H1 (cell line): ENCODE measurements around the gene C11orf98.

ENCODE experiments used
- CREB1 ChIP-seq: IDR thresholded peaks from 2 replicates; pipeline ENCODE4 v1.6.1; 2012; ENCODE audit warnings: inconsistent platforms
- EGR1 ChIP-seq: IDR thresholded peaks from 2 replicates; pipeline ENCODE4 v1.6.1; 2011; ENCODE audit warnings: low read depth, low read length, borderline replicate concordance
- EP300 ChIP-seq, 2 experiments: IDR thresholded peaks; 1 replicate in 1 of 2; 2 replicates in 1 of 2; pipeline ENCODE4 v1.6.1; 2011 to 2012; ENCODE audit warnings: low read depth in 2 of 2, low read length in 2 of 2, mild to moderate bottlenecking in 2 of 2, borderline replicate concordance in 1 of 2, inconsistent platforms in 1 of 2, moderate library complexity in 1 of 2
- EZH2 ChIP-seq: fragments of 200-600 bp; sonication (generic); IDR thresholded peaks from 2 replicates; pipeline ENCODE4 v1.7.1; 2012; ENCODE audit warnings: low read depth, mild to moderate bottlenecking, moderate library complexity, low read length, inconsistent platforms; ENCODE audit not compliant: severe bottlenecking
- GTF2F1 ChIP-seq: IDR thresholded peaks from 2 replicates; pipeline ENCODE4 v1.6.1; 2012; ENCODE audit warnings: low read depth, low read length, improper control_type of control experiment, borderline replicate concordance
- POLR2A ChIP-seq, 2 experiments: IDR thresholded peaks; 1 replicate in 1 of 2; 2 replicates in 1 of 2; pipeline ENCODE4 v1.6.1; 2011; ENCODE audit warnings: low read depth in 2 of 2, low read length in 2 of 2, mild to moderate bottlenecking in 2 of 2; ENCODE audit errors: control extremely low read depth in 1 of 2
- POU5F1 ChIP-seq: IDR thresholded peaks from 2 replicates; pipeline ENCODE4 v1.6.1; 2011; ENCODE audit warnings: low read depth, mild to moderate bottlenecking, low read length, moderate library complexity
- TF ChIP-seq, protein P1 (sequence below), 3 experiments: IDR thresholded peaks; 1 replicate in 2 of 3; 2 replicates in 1 of 3; pipeline versions ENCODE4 v1.5.1 to v1.6.1; 2011; ENCODE audit warnings: low read length in 3 of 3, mild to moderate bottlenecking in 3 of 3, inconsistent platforms in 2 of 3, low read depth in 1 of 3, moderate library complexity in 1 of 3; ENCODE audit not compliant: insufficient read depth in 1 of 3; ENCODE audit errors: control extremely low read depth in 1 of 3
- TF ChIP-seq, protein P2 (sequence below): IDR thresholded peaks from 2 replicates; pipeline ENCODE4 v1.6.1; 2011; ENCODE audit warnings: low read length, improper control_type of control experiment

DNA sequence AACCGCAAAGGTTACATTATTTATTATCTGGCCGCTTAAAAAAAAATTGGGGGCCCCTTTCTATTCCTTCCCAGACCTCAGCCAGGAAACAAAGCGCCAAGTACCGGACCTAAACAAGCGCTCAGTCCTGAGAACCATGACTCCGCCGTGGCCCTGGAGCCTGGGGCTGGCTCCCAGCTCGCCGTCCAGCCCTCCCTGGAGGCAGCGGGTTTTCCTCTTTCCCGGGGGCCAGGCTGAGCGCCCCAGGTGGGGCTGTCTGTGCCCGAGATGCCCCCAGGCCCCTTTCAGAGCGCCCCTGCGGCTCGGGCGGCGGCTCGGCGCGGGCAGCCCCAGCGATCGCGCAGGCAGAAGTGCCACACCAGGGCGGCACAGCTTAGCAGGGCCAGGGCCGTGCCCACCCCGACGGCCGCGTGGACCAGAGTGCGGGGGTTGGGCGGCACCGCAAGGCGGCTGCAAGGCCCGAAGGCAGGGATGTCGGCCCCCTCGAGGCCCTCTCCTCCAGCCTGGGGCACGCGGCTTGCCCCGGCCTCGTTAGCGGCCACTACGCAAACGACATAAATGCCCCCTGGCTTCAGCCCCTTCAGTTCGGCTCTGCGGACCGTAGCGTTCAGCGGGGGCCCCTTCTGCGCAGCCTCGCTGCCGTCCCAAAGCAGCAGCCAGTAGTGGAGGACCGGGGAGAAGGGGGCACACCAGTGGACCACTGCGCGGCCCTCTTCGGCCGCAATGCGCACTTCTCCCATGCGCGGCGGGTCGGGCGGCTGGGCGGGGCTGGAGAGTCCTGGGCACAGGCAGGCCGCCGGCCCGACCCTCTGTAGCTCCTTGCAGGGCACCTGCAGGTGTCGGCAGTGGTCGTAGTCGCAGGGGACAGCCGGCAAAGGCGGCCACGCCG is 22.7 kb upstream of the C11orf98 start:
- TF ChIP-seq EGR1 (no peak), POLR2A (IDR thresholded peaks at IDR 0.05; ENCODE audit: control extremely low read depth in 1 of 2, low read depth in 2 of 2, low read length in 2 of 2) (no peak), CREB1 (no peak), EP300 (IDR thresholded peaks at IDR 0.05; ENCODE audit: borderline replicate concordance in 1 of 2, low read depth in 2 of 2, low read length in 2 of 2) (no peak), GTF2F1 (no peak), POU5F1 (no peak), EZH2 (no peak)
- TF ChIP-seq, protein P1, sequence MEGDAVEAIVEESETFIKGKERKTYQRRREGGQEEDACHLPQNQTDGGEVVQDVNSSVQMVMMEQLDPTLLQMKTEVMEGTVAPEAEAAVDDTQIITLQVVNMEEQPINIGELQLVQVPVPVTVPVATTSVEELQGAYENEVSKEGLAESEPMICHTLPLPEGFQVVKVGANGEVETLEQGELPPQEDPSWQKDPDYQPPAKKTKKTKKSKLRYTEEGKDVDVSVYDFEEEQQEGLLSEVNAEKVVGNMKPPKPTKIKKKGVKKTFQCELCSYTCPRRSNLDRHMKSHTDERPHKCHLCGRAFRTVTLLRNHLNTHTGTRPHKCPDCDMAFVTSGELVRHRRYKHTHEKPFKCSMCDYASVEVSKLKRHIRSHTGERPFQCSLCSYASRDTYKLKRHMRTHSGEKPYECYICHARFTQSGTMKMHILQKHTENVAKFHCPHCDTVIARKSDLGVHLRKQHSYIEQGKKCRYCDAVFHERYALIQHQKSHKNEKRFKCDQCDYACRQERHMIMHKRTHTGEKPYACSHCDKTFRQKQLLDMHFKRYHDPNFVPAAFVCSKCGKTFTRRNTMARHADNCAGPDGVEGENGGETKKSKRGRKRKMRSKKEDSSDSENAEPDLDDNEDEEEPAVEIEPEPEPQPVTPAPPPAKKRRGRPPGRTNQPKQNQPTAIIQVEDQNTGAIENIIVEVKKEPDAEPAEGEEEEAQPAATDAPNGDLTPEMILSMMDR (IDR thresholded peaks at IDR 0.05; ENCODE audit: control extremely low read depth in 1 of 3, insufficient read depth in 1 of 3, low read depth in 1 of 3, low read length in 3 of 3), result no peak
- TF ChIP-seq, protein P2, sequence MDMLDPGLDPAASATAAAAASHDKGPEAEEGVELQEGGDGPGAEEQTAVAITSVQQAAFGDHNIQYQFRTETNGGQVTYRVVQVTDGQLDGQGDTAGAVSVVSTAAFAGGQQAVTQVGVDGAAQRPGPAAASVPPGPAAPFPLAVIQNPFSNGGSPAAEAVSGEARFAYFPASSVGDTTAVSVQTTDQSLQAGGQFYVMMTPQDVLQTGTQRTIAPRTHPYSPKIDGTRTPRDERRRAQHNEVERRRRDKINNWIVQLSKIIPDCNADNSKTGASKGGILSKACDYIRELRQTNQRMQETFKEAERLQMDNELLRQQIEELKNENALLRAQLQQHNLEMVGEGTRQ, result no peak
